Vagina (tissue), 2 donors: ENCODE data around the gene USP8.

ENCODE experiments used
- POLR2A ChIP-seq, 2 donors: fragments of 450-650 bp; IDR thresholded peaks; one replicate each; pipeline ENCODE4 v1.6.1; 2017; ENCODE audit warnings: antibody characterized with exemption in 2 of 2, mild to moderate bottlenecking in 2 of 2, moderate library complexity in 2 of 2
- POLR2AphosphoS5 ChIP-seq, 2 donors: sonication (generic); formaldehyde crosslinking; IDR thresholded peaks; one replicate each; pipeline ENCODE4 v1.9.0; 2017; ENCODE audit warnings: antibody characterized with exemption in 2 of 2, mild to moderate bottlenecking in 2 of 2, low read depth in 1 of 2; ENCODE audit not compliant: insufficient read depth in 1 of 2
- TF ChIP-seq, protein P1 (sequence below), 3 experiments: fragments of 450-650 bp in 2 of 3; fragments of 200-600 bp in 1 of 3; sonication (generic) in 1 of 3; IDR thresholded peaks; one replicate each; pipeline ENCODE4 v1.5.1; 2017 to 2019; ENCODE audit warnings: antibody characterized with exemption in 3 of 3, mild to moderate bottlenecking in 2 of 3, moderate library complexity in 2 of 3

- TF ChIP-seq, protein P1, sequence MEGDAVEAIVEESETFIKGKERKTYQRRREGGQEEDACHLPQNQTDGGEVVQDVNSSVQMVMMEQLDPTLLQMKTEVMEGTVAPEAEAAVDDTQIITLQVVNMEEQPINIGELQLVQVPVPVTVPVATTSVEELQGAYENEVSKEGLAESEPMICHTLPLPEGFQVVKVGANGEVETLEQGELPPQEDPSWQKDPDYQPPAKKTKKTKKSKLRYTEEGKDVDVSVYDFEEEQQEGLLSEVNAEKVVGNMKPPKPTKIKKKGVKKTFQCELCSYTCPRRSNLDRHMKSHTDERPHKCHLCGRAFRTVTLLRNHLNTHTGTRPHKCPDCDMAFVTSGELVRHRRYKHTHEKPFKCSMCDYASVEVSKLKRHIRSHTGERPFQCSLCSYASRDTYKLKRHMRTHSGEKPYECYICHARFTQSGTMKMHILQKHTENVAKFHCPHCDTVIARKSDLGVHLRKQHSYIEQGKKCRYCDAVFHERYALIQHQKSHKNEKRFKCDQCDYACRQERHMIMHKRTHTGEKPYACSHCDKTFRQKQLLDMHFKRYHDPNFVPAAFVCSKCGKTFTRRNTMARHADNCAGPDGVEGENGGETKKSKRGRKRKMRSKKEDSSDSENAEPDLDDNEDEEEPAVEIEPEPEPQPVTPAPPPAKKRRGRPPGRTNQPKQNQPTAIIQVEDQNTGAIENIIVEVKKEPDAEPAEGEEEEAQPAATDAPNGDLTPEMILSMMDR (IDR thresholded peaks at IDR 0.05): no peak
- TF ChIP-seq POLR2A (IDR thresholded peaks at IDR 0.05) (no peak), POLR2AphosphoS5 (IDR thresholded peaks at IDR 0.05; ENCODE audit: insufficient read depth in 1 of 2, low read depth in 1 of 2) (no peak)
Observed at GRCh38 chr15:50493625-50494024, 69.4 kb downstream of the USP8 start.
